GM12801 (cell line): Measurements from ENCODE around the gene CD248.

Source experiments
- CTCF ChIP-seq: IDR thresholded peaks from one replicate; pipeline ENCODE4 v1.5.1; 2011; ENCODE audit warnings: control low read depth; ENCODE audit not compliant: insufficient read length; ENCODE audit errors: extremely low read depth

CD248 gene

GRCh38 chr11:66361502-66361941, 44.7 kb upstream of the CD248 start:
- TF ChIP-seq CTCF: no peak

GRCh38 chr11:66360406-66361073, 43.7 kb upstream of the CD248 start:
- TF ChIP-seq CTCF: no peak

- no peak for TF ChIP-seq CTCF
Observed at GRCh38 chr11:66359662-66360087, 42.8 kb upstream of the CD248 start.

- no peak for TF ChIP-seq CTCF
Observed at GRCh38 chr11:66349084-66349386, 32.2 kb upstream of the CD248 start.

GRCh38 chr11:66347425-66348276, 30.8 kb upstream of the CD248 start, which contains the start of gene B4GAT1:
Gene B4GAT1, minus strand, starts transcription at chr11:66347629. Its CDS starts 84 bp downstream, at chr11:66347545.
- no peak for TF ChIP-seq CTCF

GRCh38 chr11:66346476-66347424, 29.9 kb upstream of the CD248 start:
- no peak for TF ChIP-seq CTCF

- no peak for TF ChIP-seq CTCF
Observed at GRCh38 chr11:66345316-66345649, 28.4 kb upstream of the CD248 start.
